ENCODE measurements around the gene C19orf53. TPM values are rescaled to one million over a fixed set of nuclear protein-coding genes. Genes with fewer than 3 reads are reported as not detected.
"Not testable (repeated sequence)": the region's sequence is repeated elsewhere in the genome, so short reads cannot be mapped to it uniquely, and the experiment has no call there.

The C19orf53 gene
- total RNA-seq, 4 donors from 2014 or later, result 71.3 to 148 (median 84.3) TPM

- Histone ChIP-seq H3K4me3 (no peak overlapping the region), H3K27ac (no peak overlapping the region), H3K36me3 (peaks cover 0 to 45% (median 0%) of the 10 kb centered on the region in 3 donors), H3K9me3 (no peaks in the 10 kb centered on the region), H3K27me3 (no peaks in the 10 kb centered on the region), H3K4me1 (peaks cover 0 to 12% (median 4%) of the 10 kb centered on the region in 4 donors)
- TF ChIP-seq POLR2A (IDR thresholded peaks at IDR 0.05), result no peak
- TF ChIP-seq, protein P1, sequence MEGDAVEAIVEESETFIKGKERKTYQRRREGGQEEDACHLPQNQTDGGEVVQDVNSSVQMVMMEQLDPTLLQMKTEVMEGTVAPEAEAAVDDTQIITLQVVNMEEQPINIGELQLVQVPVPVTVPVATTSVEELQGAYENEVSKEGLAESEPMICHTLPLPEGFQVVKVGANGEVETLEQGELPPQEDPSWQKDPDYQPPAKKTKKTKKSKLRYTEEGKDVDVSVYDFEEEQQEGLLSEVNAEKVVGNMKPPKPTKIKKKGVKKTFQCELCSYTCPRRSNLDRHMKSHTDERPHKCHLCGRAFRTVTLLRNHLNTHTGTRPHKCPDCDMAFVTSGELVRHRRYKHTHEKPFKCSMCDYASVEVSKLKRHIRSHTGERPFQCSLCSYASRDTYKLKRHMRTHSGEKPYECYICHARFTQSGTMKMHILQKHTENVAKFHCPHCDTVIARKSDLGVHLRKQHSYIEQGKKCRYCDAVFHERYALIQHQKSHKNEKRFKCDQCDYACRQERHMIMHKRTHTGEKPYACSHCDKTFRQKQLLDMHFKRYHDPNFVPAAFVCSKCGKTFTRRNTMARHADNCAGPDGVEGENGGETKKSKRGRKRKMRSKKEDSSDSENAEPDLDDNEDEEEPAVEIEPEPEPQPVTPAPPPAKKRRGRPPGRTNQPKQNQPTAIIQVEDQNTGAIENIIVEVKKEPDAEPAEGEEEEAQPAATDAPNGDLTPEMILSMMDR (IDR thresholded peaks at IDR 0.05), result no peak
- DNase-seq, result no peak
These were observed 4.1 kb upstream of the C19orf53 start for GRCh38 chr19:13770013-13770635.

- no peak for DNase-seq
- TF ChIP-seq, protein P1 (IDR thresholded peaks at IDR 0.05), result no peak
- TF ChIP-seq POLR2A (IDR thresholded peaks at IDR 0.05), result no peak
- Histone ChIP-seq H3K27ac (no peak overlapping the region), H3K27me3 (no peaks in the 10 kb centered on the region), H3K4me1 (peaks cover 0 to 26% (median 5%) of the 10 kb centered on the region in 4 donors), H3K36me3 (peaks cover 0 to 24% (median 0%) of the 10 kb centered on the region in 3 donors), H3K4me3 (no peak overlapping the region), H3K9me3 (no peaks in the 10 kb centered on the region)
These were observed 4.1 kb downstream of the C19orf53 start for GRCh38 chr19:13778398-13778797.

DNA sequence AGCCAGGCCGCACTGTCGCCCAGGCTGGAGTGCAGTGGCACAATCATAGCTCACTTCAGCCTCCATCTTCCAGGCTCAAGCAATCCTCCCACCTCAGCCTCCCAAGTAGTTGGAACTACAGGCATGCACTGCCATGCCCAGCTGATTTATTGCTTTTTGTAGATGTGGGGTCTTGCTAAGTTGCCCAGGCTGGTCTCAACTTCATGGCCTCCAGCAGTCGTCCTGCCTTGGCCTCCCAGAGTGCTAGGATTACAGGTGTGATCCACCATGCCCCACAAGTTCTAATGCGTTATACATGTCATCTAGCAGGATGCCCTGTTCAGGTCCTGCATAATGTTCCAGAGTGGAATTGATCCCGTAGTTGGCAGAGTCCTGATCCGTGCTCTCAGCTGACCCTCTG, 4.6 kb downstream of the C19orf53 start:
- Histone ChIP-seq H3K9me3 (no peaks in the 10 kb centered on the region), H3K4me1 (peaks cover 0 to 24% (median 3%) of the 10 kb centered on the region in 4 donors), H3K36me3 (peaks cover 0 to 24% (median 0%) of the 10 kb centered on the region in 3 donors), H3K27ac (no peak overlapping the region), H3K27me3 (no peaks in the 10 kb centered on the region), H3K4me3 (no peak overlapping the region)
- no peak for DNase-seq
- TF ChIP-seq, protein P1 (IDR thresholded peaks at IDR 0.05), result no peak
- TF ChIP-seq POLR2A (IDR thresholded peaks at IDR 0.05), result no peak

- H3K4me1 ChIP-seq, result peaks cover 0 to 24% (median 4%) of the 10 kb centered on the region in 4 donors
- not testable (repeated sequence) for H3K4me3 ChIP-seq, DNase-seq, H3K27ac ChIP-seq, H3K27me3 ChIP-seq, H3K9me3 ChIP-seq
- H3K36me3 ChIP-seq, result peaks cover 0 to 24% (median 0%) of the 10 kb centered on the region in 3 donors
These were observed 5.5 kb downstream of the C19orf53 start for GRCh38 chr19:13779794-13780193.

DNA sequence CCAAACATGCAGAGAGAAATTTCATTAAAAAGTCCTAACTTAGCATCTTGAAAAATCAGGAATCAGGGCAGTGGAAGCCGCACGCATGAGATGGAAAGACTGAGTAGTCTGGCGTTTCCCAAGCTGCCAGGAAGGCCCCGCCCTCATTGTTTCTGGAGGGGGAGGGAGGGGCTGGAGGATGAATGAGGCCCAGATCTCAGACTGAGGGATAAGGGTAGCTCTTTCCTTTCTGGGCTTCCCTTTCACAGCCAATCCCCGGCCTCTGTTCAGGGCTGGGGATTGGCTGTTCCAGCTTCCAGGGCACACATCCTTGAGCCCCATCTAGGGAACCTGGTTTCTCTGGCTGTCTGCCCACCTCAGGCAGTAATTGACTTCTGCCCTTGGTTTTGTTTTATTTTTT, 7.3 kb downstream of the C19orf53 start:
- peak overlapping the region in 2 of 4 donors; percentile 29 to 55 for H3K27ac ChIP-seq
- TF ChIP-seq, protein P1 (IDR thresholded peaks at IDR 0.05), result no peak
- TF ChIP-seq POLR2A (IDR thresholded peaks at IDR 0.05), result no peak
- H3K4me3 ChIP-seq, result no peak overlapping the region
- peak in 2 of 3 donors; percentile 37 to 70 for DNase-seq
- no peaks in the 10 kb centered on the region for H3K9me3 ChIP-seq
- peaks cover 0 to 20% (median 5%) of the 10 kb centered on the region in 4 donors for H3K4me1 ChIP-seq
- no peaks in the 10 kb centered on the region for H3K27me3 ChIP-seq
- peaks cover 0 to 20% (median 0%) of the 10 kb centered on the region in 3 donors for H3K36me3 ChIP-seq

- no peaks in the 10 kb centered on the region for H3K9me3 ChIP-seq
- DNase-seq, result no peak
- no peak for TF ChIP-seq POLR2A (IDR thresholded peaks at IDR 0.05)
- TF ChIP-seq, protein P1 (IDR thresholded peaks at IDR 0.05), result no peak
- no peak overlapping the region for H3K4me3 ChIP-seq
- peaks cover 0 to 15% (median 0%) of the 10 kb centered on the region in 3 donors for H3K36me3 ChIP-seq
- H3K27me3 ChIP-seq, result no peaks in the 10 kb centered on the region
- peaks cover 0 to 20% (median 11%) of the 10 kb centered on the region in 4 donors for H3K4me1 ChIP-seq
- H3K27ac ChIP-seq, result peak overlapping the region in 1 of 4 donors; percentile 27
These were observed 8.3 kb downstream of the C19orf53 start for GRCh38 chr19:13782537-13782936.

Measured in Peyer's patch (tissue), 4 donors.